Hippocampal formation (tissue), 2 donors: Measurements from ENCODE around the gene MLST8.

Source experiments
- DNase-seq, 2 donors: peaks; one replicate each; lab custom pipeline; 2025; lab: John Stamatoyannopoulos, UW

The MLST8 gene

GRCh38 chr16:2205104-2205966 is at the start of gene MLST8:
Gene MLST8, plus strand, starts transcription at chr16:2205454. Its CDS starts 632 bp downstream, at chr16:2206086.
- peak; percentile 78 to 90 for DNase-seq

- DNase-seq: no peak
Observed at GRCh38 chr16:2155977-2156848, 49.0 kb upstream of the MLST8 start.

GRCh38 chr16:2156849-2157224 is 48.4 kb upstream of the MLST8 start:
- no peak for DNase-seq

GRCh38 chr16:2157480-2158261 is 47.6 kb upstream of the MLST8 start:
- no peak for DNase-seq

GRCh38 chr16:2158262-2158638 is 47.0 kb upstream of the MLST8 start:
- no peak for DNase-seq

- DNase-seq: peak in 1 of 2 donors; percentile 47
Observed at GRCh38 chr16:2159175-2159838, 45.9 kb upstream of the MLST8 start.

GRCh38 chr16:2160915-2161551 is 44.2 kb upstream of the MLST8 start:
- no peak for DNase-seq

- DNase-seq: no peak
Observed at GRCh38 chr16:2161911-2162310, 43.3 kb upstream of the MLST8 start.

- no peak for DNase-seq
Observed at GRCh38 chr16:2162676-2163118, 42.6 kb upstream of the MLST8 start.

- DNase-seq: no peak
Observed at GRCh38 chr16:2163211-2163881, 41.9 kb upstream of the MLST8 start.

GRCh38 chr16:2165861-2166260 is 39.4 kb upstream of the MLST8 start:
- no peak for DNase-seq

GRCh38 chr16:2166263-2167067 is 38.8 kb upstream of the MLST8 start:
- no peak for DNase-seq

GRCh38 chr16:2167068-2167638 is 38.1 kb upstream of the MLST8 start:
- no peak for DNase-seq

GRCh38 chr16:2170080-2170479 is 35.2 kb upstream of the MLST8 start:
- DNase-seq: no peak

- DNase-seq: no peak
Observed at GRCh38 chr16:2170587-2171435, 34.4 kb upstream of the MLST8 start.

- DNase-seq: no peak
Observed at GRCh38 chr16:2171601-2172178, 33.6 kb upstream of the MLST8 start.

- DNase-seq: no peak
Observed at GRCh38 chr16:2172688-2173335, 32.4 kb upstream of the MLST8 start.
